Hepatic stellate cell (primary cell): ENCODE data around the gene ZBED3.

ENCODE experiments used
- DNase-seq: peaks from one replicate; pipeline ENCODE4 v3.0.0; 2011; ENCODE audit warnings: low spot score

The ZBED3 gene

DNA sequence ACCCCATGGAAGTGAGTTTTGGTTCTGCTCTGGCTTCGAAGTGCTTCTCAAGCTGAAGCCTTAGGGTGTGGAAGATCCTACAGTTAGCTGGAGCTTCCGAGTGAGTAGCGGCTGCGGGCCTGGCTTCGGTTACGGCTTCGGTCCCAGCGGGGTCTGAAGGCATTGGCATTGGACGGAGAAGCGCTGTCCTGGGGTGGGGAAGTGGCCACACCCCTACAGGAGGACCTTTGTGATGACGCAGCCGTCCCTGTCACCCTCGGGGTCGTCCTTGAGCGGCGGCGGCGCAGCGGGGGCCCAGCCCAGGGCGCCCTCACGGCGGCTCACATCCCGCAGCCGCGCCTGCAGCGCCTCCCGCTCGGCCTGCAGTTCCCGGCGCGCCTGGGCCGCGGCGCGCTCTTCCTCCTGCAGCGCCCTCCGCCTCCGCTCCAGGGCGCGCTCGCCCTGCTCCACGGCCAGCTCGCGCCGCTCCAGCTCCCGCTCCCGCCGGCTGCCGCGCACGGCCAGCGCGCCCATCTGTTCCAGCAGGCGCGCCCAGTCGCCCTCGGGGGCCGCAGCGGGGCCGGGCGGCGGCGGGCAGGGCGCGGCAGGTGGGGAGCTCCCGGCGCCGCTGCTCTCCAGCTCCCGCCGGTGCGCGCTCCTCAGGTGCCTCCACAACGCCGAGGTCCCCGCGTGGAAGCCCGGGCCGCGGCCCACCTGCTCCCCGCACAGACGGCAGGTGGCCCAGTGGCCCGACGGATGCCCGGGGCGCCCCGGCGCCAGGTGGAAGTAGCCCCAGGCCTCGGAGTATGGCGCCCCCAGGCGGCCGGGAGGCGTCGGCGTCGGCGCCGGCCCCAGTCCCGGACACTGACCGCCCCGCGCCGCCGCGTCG, 9.9 kb downstream of the ZBED3 start:
- DNase-seq, result peak; percentile 63

DNA sequence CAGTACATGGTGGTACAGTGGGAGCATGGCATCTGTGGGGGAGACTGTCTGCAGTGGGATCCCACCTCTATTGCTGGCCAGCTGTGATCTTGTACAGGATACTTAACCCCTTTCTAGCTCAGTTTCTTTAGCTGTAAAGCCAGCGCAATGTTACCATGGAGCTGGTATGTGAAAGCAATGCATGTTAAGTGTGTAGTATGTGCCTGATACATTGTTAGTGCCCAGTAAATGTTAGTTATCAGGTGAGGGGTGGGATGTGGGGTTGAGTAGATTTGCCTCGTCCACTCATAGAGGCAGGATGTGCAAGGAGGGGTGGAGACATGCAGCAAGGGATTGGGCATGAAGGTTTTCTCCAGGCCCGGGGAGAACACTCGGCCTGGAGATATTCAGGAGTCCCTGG, 12.3 kb downstream of the ZBED3 start:
- DNase-seq, result no peak

DNA sequence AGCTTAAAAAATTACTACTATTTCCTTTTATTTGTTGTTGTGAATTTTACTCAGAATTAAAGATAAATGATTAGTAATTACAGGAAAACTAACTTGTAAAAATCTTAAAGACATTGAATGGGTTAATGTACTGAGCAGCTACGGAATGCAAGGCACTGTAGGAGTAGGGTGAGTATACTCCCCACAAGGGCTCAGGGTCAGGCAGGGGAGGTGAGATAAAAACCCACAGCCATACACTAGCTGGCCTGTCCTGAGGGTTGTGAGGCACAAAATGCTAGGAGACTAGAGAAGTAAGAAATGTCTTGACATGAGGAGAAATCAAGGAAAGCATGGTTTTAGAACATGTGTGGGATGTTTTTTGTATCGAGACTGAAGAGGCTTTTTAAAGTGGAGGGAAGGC, 13.4 kb downstream of the ZBED3 start:
- no peak for DNase-seq

DNA sequence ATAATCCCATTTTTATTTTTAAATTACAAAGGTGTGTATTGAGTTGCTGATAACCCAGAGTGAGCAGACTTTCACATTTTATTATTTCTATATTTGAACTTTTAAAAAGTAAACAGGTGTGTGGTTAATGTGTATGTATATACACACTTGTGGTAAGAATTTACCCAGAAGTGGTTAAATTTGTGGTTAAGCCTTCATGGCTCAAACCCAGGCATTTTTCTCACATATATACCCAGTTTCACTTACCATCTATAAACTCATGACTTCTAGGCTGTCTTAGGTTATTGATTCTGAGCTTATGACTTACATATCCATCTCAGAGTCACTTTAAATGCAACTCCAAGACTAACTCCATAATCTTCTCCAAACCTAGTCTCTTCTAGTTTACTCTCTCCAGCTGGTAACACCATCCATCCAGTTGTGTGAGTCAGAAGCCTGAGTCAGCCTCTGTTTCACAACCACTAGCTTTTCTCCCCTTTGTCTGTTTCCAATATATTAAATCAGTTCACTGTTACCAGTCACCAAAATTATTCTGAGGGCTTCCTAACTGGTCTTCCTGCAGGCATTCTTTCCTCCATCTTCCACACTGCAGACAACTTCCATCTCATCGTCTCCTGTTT, 20.2 kb downstream of the ZBED3 start:
- DNase-seq, result no peak

DNA sequence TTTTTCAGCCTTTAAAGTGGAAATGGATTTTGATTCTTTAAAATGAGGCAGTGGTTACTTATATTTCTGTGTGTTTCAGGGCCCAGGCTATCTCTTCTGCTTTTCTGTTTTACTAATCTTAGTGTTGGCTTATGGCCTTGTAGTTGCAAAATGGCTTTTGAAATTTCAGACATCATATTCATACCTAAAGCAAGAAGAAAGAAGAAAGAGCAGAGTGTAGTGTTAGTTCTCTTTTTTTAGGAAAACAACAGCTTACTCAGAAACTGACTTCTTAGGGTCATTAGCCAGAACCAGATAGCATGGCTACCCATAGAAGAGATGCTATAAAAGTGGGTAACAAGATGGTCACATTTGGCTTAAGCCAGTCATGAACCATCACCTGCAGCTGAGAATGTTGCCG, 20.9 kb downstream of the ZBED3 start:
- no peak for DNase-seq

DNA sequence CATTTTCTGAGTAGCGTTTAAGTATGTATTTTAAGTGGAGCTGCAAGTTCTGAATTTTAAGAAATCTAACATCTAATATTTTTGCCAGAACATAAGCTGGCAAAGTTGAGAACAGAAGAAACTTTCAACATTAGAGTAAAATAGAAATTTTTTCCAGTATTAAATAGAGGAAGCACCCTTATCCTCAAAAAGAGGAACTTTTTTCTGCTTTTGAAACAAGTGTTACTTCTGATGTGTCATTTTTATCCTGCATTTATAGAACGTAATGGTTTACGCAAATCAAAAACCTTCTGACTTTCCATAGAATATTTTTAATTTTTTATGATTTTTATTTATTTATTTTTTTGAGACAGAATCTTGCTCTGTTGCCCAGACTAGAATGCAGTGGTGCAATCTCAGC, 21.8 kb downstream of the ZBED3 start:
- no peak for DNase-seq

DNA sequence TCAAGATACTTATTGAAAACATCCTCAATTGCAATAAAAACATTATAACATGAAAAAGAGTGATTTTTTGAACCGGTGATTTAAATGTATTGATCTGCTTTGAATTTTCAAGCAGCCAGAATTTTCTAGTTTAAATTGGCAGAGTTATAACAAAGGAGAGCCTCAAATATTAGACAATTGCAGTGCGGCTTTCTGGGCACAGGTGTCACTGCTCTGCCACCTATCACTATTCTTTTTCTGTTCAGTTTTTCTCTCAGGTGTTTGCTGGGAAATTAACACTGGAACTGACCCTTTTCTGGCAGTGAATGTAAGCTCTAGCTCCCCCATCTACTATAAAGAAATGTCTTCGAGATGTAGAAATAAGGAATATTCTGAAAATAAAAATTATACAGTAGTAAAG, 23.0 kb downstream of the ZBED3 start:
- no peak for DNase-seq

DNA sequence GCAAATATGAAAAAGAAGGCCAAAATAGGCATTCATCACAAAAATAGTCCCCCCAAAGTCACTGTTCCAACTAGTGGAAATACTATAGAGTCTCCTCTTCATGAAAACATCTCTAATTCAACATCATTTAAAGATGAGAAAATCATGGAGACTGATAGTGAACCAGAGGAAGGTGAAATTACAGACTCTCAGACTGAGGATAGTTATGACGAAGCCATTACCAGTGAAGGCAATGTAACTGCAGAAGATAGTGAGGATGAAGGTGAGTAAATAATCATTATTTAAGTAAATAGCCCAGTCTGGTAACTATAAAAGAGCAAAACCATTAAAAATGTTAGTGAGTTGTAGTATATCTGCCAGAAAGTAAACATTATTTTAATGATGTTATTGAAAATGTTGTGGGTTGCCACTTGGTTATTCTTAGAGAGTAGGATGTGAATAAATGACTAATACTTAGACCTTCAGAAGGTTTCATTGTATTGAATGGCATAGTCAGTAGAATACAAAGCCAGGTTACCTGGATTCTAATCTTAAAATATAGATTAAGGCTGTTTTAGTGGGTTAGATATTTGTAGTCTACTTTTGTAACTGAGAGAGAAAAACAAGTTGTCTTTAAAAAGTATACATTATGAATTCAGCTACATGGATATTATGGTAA, 40.5 kb downstream of the ZBED3 start:
- no peak for DNase-seq

DNA sequence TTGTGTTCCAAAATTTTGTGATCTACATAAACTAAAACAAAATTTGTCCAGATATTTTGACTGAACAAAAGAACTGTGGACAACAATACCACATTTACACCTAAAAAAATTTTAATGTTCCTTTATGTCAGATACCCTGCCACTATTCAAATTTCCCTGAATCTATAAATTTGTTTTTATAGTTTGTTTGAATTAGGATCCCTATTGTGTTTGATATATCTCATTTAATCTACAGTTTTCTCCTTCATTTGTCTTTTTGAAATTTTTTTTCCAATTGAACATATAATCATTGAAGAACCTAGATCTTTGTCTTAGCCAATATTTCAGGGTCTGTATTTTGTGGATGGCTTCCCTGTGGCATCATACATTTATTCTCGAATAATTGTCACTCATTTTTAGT, 51.1 kb downstream of the ZBED3 start:
- DNase-seq, result no peak

DNA sequence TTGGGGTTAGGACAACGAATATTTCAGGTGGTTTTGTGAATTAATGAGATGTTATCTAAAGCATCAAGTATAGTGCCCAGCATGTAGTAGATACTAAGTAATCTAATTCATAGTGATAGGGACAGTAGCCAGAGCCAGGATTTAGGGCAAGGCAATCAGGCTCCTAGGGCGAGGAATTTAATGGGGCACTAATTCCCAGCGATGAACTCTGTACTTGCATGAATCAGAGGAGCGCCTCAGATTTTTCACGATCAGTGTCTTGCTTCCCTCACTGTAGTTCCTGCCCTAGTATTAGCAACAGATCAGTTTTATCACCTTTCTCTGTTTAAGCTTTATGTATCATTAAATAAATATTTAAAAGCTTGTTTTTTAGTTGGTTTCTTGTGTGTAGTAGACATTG, 53.7 kb downstream of the ZBED3 start:
- no peak for DNase-seq

DNA sequence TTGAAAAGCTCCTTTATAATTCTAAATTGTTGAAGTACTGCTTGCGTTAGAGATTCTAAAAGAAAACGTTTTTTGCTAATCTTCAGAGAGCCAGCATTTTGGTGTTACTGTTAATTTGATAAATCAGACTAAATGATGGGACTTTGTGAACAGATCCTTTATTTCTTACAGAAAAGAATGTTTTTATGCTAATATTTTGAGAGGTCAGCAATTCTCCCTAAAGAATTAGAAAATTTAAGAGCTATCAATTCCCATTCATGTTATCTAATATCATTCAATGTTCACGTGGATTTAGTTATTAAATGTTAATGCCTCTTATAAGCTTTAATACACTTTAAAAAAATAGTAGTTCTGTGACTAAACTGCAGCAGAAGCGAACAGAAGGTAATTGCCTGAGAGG, 54.5 kb downstream of the ZBED3 start:
- no peak for DNase-seq

DNA sequence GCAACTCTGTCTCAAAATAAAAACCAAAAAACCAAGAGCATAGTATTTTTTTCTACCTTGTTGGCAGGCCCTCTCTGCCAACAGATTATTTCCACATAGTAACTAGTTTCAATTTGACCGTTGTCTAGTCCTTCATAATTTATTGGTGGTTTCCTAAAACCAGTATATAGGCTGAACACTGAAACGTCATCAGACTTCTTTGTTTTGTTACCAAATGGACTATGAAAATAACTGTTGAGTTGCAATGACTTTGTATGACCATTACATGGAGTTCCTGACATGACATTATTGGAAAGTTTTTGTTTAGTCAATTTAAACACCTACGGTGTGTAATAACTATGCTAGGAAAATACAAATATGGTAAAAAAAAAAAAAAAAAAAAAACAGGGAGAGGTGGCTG, 55.2 kb downstream of the ZBED3 start:
- no peak for DNase-seq

DNA sequence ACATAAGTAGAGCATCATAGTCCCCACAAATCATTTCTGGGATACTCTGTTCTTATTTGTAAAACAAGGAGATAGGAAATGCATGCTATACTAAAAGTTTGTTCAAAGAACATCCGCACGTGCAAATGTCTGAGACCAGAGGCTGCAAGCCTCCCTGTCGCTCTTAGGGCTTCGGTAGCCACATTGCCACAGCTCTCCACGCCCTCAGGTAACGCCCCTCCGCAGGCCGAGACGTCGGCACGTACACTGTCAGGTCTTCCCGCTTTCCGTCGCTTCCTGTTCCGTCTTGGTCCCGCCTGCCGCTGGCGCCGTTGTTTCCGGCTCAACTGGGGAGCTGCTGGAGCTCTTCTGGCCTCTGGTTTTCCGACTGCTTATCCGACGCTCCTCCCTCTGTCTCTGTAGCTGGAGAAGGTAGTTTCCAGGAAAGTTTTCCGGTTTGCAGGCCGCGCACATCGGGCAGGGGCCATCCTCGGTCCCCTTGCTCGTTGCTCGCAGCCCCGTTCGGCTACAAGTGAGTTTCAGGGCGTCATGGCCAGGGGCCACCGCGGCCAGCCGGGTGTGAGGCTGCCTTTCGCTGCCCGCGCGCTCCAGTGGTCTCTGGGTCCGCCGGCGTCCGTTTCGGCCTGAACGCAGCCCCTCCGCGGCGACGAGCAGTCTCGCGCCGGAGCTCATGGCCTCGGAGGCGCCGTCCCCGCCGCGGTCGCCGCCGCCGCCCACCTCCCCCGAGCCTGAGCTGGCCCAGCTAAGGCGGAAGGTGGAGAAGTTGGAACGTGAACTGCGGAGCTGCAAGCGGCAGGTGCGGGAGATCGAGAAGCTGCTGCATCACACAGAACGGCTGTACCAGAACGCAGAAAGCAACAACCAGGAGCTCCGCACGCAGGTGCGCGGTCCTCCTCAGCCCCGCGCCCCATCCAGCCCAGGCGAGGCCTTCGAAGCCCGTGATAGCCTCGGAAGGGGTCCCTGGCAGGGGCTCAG, 56.7 kb downstream of the ZBED3 start, which contains the start of gene AGGF1:
Gene AGGF1, plus strand, starts transcription at position 308 of the 975 bp plus-strand sequence. Its CDS starts 363 bp downstream, at position 671.
- peak; percentile 86 for DNase-seq

DNA sequence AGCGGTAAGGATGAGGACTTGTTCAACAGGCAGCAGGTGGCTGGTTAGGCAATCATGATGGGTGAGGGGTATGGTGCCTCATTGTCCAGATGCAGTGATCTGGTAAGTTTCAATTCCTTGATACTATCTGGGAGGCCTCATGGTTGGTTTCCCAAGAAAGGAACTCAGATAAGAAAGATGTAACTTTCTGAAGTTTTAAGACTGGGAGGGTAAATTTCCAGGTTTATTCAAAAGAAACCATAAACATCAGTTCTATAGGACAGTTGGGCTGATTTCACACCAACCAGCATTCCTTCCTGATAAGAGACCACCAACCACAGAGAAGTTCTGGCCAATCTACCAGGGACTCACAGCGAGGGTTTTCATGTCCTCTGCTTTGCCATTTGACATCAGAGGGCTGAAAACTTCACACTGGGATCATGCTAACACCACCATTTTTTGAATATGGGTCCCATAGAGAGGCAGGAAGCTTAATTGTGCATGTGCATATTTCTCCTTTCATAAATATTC, 57.7 kb downstream of the ZBED3 start:
- DNase-seq, result no peak

DNA sequence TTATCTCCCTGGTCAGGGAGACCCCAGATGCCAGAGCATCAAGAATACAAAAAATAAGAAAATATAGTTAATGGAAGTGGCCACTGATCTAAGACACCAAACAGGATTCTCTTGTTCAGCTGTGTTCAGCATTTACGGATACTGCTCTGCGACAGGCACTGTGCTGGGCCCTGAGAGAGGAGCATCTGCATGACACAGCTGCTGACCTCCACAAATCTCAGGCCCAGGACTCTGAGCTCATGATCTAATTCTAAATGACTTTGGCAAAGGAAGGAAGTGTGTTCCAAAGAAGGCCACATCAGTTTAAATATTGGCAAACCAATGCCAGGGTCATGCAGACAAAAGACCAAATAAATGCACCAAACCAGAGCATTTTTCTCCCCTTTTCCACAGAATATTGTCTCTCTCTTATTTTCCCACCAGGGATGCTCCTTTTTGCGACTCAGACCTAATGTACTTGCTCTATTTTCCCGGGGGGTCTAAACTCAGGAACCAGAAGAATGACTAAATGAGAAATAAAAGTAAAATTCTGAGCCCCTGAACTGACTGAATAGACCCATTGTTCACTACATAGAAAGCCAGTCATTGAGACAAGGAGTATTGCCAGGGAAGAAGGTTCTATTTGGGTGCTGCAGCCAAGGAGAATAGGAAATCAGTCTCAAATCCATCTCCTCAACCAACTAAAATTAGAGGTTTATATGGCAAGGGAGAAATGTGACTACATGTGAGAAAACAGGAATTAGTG, 58.3 kb downstream of the ZBED3 start:
- DNase-seq, result no peak

DNA sequence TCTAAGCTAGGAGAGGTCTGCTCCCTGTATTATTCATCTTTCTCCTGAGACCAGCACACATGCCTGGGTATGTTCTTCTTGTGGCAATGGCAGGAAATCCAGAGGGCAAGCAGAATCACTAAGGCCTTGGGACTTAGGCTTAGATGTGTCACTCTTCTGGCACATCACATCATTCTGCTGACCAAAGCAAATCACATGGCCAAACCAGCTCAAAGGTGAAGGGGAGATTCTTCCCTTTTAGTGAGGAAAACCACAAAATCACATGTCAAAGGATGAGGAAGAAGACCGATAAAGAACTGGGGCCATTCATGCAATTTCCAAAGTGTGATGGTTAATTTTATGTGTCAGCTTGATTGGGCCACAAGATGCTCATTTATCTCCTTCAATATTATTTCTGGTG, 62.6 kb downstream of the ZBED3 start:
- DNase-seq, result no peak

DNA sequence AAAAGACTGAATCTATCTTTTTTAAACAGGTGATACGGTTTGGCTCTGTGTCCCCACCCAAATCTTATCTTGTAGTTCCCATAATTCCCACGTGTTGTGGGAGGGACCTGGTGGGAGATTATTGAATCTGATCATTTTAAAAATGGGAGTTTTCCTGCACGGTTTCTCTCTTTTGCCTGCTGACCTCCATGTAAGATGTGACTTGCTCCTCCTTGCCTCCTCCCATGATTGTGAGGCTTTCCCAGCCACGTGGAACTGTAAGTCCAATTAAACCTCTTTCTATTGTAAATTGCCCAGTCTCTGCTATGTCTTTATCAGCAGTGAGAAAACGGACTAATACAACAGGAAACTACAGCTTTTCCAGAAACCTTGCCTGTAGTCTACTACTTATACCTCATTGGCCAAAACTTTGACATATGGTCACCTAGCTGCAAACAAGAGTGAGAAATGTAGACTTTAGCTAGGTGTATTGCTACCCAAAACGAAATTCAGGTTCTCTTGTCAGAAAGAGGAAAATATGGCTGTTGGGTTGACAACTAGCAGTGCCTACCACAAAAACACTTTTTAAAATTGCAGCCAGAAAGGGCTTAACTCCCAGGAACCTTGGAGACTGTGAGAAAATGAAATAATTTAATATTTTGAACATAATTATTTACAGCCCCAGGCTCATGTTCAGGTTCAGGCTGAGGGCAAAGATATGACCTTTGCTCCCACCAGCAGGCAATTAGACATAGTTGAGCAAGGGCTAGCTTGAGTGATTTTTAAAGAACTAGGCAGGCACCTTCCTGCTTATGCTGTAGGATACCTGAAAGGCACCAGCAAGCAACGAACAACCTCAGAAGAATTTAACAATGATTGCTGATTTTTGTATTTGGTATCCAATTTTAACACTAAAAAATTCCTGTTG, 64.3 kb downstream of the ZBED3 start:
- DNase-seq, result no peak
